Neutrophil (primary cell): ENCODE results near the gene SF3B3.

Experiments used
- H3K27ac ChIP-seq: fragments of 200-600 bp; sonication (generic); 2 replicates; pipeline ENCODE4 v1.5.1; 2016; ENCODE audit warnings: mild to moderate bottlenecking, moderate library complexity
- H3K27me3 ChIP-seq: fragments of 200-600 bp; sonication (generic); 2 replicates; pipeline ENCODE4 v1.6.0; 2016; ENCODE audit warnings: mild to moderate bottlenecking
- H3K36me3 ChIP-seq: fragments of 200-600 bp; sonication (generic); 2 replicates; pipeline ENCODE4 v1.5.1; 2017
- H3K4me1 ChIP-seq, 2 experiments: fragments of 200-600 bp in 1 of 2; sonication (generic) in 1 of 2; 1 replicate in 1 of 2; 2 replicates in 1 of 2; pipeline versions ENCODE4 v1.5.1 to v1.6.1; 2013 to 2016; ENCODE audit warnings: low read depth in 1 of 2, low read length in 1 of 2, mild to moderate bottlenecking in 1 of 2, moderate library complexity in 1 of 2; ENCODE audit not compliant: control insufficient read depth in 1 of 2, insufficient read depth in 1 of 2
- H3K4me3 ChIP-seq, 2 experiments: fragments of 200-600 bp in 1 of 2; sonication (generic) in 1 of 2; 1 replicate in 1 of 2; 2 replicates in 1 of 2; pipeline ENCODE4 v1.5.1; 2013 to 2016; ENCODE audit warnings: low read depth in 1 of 2, low read length in 1 of 2, mild to moderate bottlenecking in 1 of 2, moderate library complexity in 1 of 2
- H3K9me3 ChIP-seq: fragments of 200-600 bp; sonication (generic); 2 replicates; pipeline ENCODE4 v1.5.1; 2016
- TF ChIP-seq, protein P1 (sequence below): fragments of 200-600 bp; sonication (generic); IDR thresholded peaks from 2 replicates; pipeline ENCODE4 v1.5.1; 2016; ENCODE audit warnings: antibody characterized with exemption

Gene SF3B3

DNA sequence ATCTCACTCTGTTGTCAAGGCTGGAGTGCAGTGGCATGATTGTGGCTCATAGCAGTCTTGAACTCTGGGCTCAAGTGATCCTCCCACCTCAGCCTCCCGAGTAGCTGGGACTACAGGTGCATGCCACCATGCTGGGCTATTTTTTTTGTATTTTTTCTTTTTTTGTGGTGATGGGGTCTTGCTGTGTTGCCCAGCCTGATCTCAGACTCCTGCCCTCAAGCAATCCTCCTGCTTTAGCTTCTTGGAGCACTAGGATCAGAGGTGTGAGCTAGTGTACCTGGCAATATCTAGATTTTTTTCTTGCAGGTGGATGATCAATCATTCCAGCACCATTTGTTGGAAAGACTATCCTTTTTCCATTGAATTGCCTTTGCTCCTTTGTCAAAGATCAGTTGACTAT, 69.9 kb downstream of the SF3B3 start:
- no peaks in the 10 kb centered on the region for H3K36me3 ChIP-seq
- no peak overlapping the region for H3K27ac ChIP-seq
- TF ChIP-seq, protein P1, sequence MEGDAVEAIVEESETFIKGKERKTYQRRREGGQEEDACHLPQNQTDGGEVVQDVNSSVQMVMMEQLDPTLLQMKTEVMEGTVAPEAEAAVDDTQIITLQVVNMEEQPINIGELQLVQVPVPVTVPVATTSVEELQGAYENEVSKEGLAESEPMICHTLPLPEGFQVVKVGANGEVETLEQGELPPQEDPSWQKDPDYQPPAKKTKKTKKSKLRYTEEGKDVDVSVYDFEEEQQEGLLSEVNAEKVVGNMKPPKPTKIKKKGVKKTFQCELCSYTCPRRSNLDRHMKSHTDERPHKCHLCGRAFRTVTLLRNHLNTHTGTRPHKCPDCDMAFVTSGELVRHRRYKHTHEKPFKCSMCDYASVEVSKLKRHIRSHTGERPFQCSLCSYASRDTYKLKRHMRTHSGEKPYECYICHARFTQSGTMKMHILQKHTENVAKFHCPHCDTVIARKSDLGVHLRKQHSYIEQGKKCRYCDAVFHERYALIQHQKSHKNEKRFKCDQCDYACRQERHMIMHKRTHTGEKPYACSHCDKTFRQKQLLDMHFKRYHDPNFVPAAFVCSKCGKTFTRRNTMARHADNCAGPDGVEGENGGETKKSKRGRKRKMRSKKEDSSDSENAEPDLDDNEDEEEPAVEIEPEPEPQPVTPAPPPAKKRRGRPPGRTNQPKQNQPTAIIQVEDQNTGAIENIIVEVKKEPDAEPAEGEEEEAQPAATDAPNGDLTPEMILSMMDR, result no peak
- no peaks in the 10 kb centered on the region for H3K27me3 ChIP-seq
- H3K4me3 ChIP-seq, result no peak overlapping the region
- no peaks in the 10 kb centered on the region for H3K4me1 ChIP-seq
- no peaks in the 10 kb centered on the region for H3K9me3 ChIP-seq

DNA sequence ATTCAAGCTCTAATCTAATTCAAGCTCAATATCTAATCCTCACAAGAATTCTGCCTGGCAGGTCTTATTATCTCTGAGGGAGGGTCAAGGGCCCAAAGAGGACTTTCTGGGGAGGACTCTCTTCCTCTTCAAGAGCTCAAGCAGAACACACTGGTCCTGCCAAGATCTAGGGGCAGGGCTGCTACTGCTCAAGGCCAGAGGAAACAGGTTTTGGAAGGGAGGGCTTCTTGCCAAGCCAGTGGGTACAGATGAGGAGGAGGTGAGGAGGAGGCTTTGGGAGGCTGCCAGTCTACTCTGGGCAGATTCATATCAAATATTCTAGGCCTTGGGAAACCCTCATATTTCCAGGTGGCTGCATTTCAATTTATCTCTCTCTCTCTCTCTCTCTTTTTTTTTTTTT, 71.0 kb downstream of the SF3B3 start:
- Histone ChIP-seq H3K4me1 (no peaks in the 10 kb centered on the region), H3K27ac (no peak overlapping the region), H3K9me3 (no peaks in the 10 kb centered on the region), H3K4me3 (no peak overlapping the region), H3K36me3 (no peaks in the 10 kb centered on the region), H3K27me3 (no peaks in the 10 kb centered on the region)
- TF ChIP-seq, protein P1, result no peak

DNA sequence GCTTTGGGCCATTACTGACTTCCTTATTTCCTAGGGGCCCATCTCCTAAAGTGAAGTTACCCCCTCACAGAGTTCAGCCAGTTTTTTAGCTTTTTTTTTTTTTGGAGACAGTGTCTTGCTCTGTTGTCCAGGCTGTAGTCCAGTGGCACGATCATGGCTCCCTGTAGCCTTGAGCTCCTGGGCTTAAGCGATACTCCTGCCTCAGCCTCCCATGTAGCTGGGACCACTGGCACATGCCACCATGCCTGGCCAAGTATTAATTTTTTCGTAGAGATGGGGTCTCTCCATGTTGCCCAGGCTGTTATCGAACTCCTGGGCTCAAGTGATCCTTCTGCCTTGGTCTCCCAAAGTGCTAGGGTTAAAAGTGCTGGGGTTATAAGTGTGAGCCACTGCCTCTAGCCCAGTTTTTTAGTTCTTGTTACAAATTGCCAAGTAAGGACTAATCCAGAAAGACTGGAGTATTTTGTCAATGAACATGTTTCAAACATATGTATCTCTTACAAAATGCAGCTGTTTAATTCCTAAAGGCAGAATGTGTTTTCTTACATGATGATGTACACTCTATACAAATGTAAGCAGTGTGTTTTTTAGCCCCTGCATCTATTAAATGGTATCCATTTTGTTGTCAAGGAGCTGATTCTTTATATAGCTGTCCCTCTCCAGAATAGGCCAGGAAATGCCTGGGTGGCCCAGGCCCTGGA, 73.7 kb downstream of the SF3B3 start:
- no peaks in the 10 kb centered on the region for H3K4me1 ChIP-seq
- H3K36me3 ChIP-seq, result no peaks in the 10 kb centered on the region
- no peaks in the 10 kb centered on the region for H3K9me3 ChIP-seq
- H3K4me3 ChIP-seq, result no peak overlapping the region
- TF ChIP-seq, protein P1, result no peak
- no peak overlapping the region for H3K27ac ChIP-seq
- no peaks in the 10 kb centered on the region for H3K27me3 ChIP-seq

DNA sequence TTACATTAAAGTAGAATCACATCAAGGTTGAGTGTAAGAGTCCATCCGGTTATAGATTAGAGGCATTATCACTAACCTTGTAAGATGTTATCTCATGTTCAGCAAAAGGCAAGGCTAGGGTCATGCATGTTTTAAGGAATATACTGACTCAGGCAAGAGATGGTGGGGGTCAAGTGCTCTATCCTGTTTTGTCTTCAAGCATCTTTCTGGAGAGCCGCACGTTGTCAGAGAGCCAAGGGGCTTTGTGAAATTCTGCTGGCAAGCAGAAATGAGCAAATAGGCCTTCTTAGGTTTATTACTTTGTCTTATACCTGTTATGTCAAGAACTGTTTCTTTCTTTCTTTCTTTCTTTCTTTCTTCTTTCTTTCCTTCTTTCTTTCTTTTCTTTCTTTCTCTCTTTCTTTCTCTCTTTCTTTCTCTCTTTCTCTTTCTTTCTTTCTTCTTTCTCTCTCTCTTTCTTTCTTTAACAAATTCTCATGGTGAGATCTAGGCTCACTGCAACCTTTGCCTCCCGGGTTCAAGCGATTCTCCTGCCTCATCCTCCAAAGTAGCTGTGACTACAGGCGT, 75.4 kb downstream of the SF3B3 start:
- Histone ChIP-seq H3K27ac (no peak overlapping the region), H3K36me3 (no peaks in the 10 kb centered on the region), H3K4me3 (no peak overlapping the region), H3K9me3 (no peaks in the 10 kb centered on the region), H3K4me1 (no peaks in the 10 kb centered on the region), H3K27me3 (no peaks in the 10 kb centered on the region)
- TF ChIP-seq, protein P1, result no peak

DNA sequence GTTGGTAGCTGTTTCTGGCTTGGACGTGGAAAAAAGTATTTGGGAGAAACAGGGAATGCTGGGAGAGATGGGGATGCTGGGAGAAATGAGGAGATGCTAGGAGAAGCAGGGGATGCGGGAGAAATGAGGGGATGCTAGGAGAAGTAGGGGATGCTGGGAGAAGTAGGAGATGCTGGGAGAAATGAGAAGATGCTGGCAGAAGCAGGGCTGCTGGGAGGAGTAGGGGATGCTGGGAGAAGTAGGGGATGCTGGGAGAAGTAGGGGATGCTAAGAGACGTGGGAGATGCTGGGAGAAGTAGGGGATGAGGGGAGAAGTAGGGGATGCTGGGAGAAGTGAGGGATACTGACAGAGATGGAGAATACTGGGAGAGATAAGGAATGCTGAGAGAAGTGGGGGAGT, 77.1 kb downstream of the SF3B3 start:
- no peaks in the 10 kb centered on the region for H3K27me3 ChIP-seq
- no peaks in the 10 kb centered on the region for H3K4me1 ChIP-seq
- no peak overlapping the region for H3K4me3 ChIP-seq
- no peak overlapping the region for H3K27ac ChIP-seq
- TF ChIP-seq, protein P1, result no peak
- no peaks in the 10 kb centered on the region for H3K9me3 ChIP-seq
- H3K36me3 ChIP-seq, result no peaks in the 10 kb centered on the region
